Tibial nerve (tissue), 4 donors: ENCODE measurements around the gene DES. TPM values are rescaled to one million over a fixed set of nuclear protein-coding genes. Genes with fewer than 3 reads are reported as not detected.

Experiments
- DNase-seq, 2 donors: peaks; one replicate each; pipeline ENCODE4 v3.0.0-alpha.2; 2019; ENCODE audit warnings: low spot score in 2 of 2
- H3K27ac ChIP-seq, 4 donors: fragments of 200-600 bp; sonication (generic) in 3 of 4; one replicate each; pipeline ENCODE4 v1.5.1; 2017 to 2019; ENCODE audit warnings: mild to moderate bottlenecking in 1 of 4
- H3K27me3 ChIP-seq, 2 donors: fragments of 200-600 bp; sonication (generic) in 1 of 2; one replicate each; pipeline versions ENCODE4 v1.5.1 to v1.6.0; 2017 to 2019
- H3K36me3 ChIP-seq, 3 donors: fragments of 200-600 bp; sonication (generic); one replicate each; pipeline ENCODE4 v1.5.1; 2018 to 2019
- H3K4me1 ChIP-seq, 4 donors: fragments of 200-600 bp; sonication (generic) in 3 of 4; one replicate each; pipeline ENCODE4 v1.5.1; 2017 to 2019
- H3K4me3 ChIP-seq, 4 donors: fragments of 200-600 bp; sonication (generic) in 3 of 4; one replicate each; pipeline ENCODE4 v1.5.1; 2017 to 2019; ENCODE audit warnings: mild to moderate bottlenecking in 1 of 4, moderate library complexity in 1 of 4
- H3K9me3 ChIP-seq, 4 donors: fragments of 200-600 bp; sonication (generic) in 3 of 4; one replicate each; pipeline ENCODE4 v1.5.1; 2017 to 2019
- CTCF ChIP-seq, 5 experiments: fragments of 200-600 bp in 3 of 5; fragments of 450-650 bp in 2 of 5; sonication (generic) in 3 of 5; IDR thresholded peaks; one replicate each; pipeline ENCODE4 v1.5.1; 2016 to 2019; ENCODE audit warnings: antibody characterized with exemption in 5 of 5, mild to moderate bottlenecking in 3 of 5, moderate library complexity in 2 of 5
- EP300 ChIP-seq, 2 donors: sonication (generic); formaldehyde crosslinking; IDR thresholded peaks; one replicate each; pipeline ENCODE4 v1.6.1; 2017; ENCODE audit warnings: antibody characterized with exemption in 2 of 2, mild to moderate bottlenecking in 1 of 2
- POLR2A ChIP-seq, 2 donors: fragments of 450-650 bp; IDR thresholded peaks; one replicate each; pipeline ENCODE4 v1.6.1; 2017; ENCODE audit warnings: antibody characterized with exemption in 2 of 2, mild to moderate bottlenecking in 2 of 2, moderate library complexity in 2 of 2
- WGBS, 2 donors: methylation state at CpG; one replicate each; pipeline ENCODE4 v1.1.5; 2018; 5-methylcytosine and 5-hydroxymethylcytosine counted together
- total RNA-seq, 4 donors: library from RNA; depleted of rRNA; stranded (reverse); fragments of >200 nt; gene quantifications; one replicate each; pipeline ENCODE4 v1.1.0, GENCODE V29; 2016

Gene DES
- total RNA-seq, 4 donors from 2014 or later: 20.7 to 50.4 (median 25.0) TPM

GRCh38 chr2:219415580-219416234 lies 2.5 kb upstream of the DES start:
- Histone ChIP-seq H3K4me1 (peaks cover 0 to 11% (median 4%) of the 10 kb centered on the region in 4 donors), H3K27me3 (peaks cover 0 to 75% of the 10 kb centered on the region in 2 donors), H3K36me3 (no peaks in the 10 kb centered on the region), H3K27ac (no peak overlapping the region), H3K4me3 (no peak overlapping the region), H3K9me3 (peaks cover 0 to 18% (median 3%) of the 10 kb centered on the region in 4 donors)
- TF ChIP-seq POLR2A (IDR thresholded peaks at IDR 0.05) (no peak), CTCF (IDR thresholded peaks at IDR 0.05) (no peak), EP300 (IDR thresholded peaks at IDR 0.05) (no peak)
- 59 to 70% methylated on average over 5 of the region's 5 CpGs for WGBS, 2 donors
- no peak for DNase-seq

GRCh38 chr2:219416235-219416602 lies 2.0 kb upstream of the DES start:
- peaks cover 0 to 73% of the 10 kb centered on the region in 2 donors for H3K27me3 ChIP-seq
- no peak for DNase-seq
- no peaks in the 10 kb centered on the region for H3K36me3 ChIP-seq
- peaks cover 0 to 18% (median 3%) of the 10 kb centered on the region in 4 donors for H3K9me3 ChIP-seq
- TF ChIP-seq POLR2A (IDR thresholded peaks at IDR 0.05) (no peak), CTCF (IDR thresholded peaks at IDR 0.05) (no peak), EP300 (IDR thresholded peaks at IDR 0.05) (no peak)
- 28 to 30% methylated on average over 3 of the region's 3 CpGs for WGBS, 2 donors
- H3K27ac ChIP-seq: no peak overlapping the region
- H3K4me1 ChIP-seq: peaks cover 0 to 11% (median 4%) of the 10 kb centered on the region in 4 donors
- H3K4me3 ChIP-seq: no peak overlapping the region

GRCh38 chr2:219416938-219417337 lies 1.2 kb upstream of the DES start:
- peaks cover 0 to 13% (median 3%) of the 10 kb centered on the region in 4 donors for H3K9me3 ChIP-seq
- H3K4me3 ChIP-seq: no peak overlapping the region
- DNase-seq: no peak
- TF ChIP-seq CTCF (IDR thresholded peaks at IDR 0.05) (no peak), EP300 (IDR thresholded peaks at IDR 0.05) (no peak), POLR2A (IDR thresholded peaks at IDR 0.05) (no peak)
- no peaks in the 10 kb centered on the region for H3K36me3 ChIP-seq
- 56 to 85% methylated on average over 2 to 4 of the region's 4 CpGs for WGBS, 2 donors
- H3K27me3 ChIP-seq: peaks cover 0 to 69% of the 10 kb centered on the region in 2 donors
- no peak overlapping the region for H3K27ac ChIP-seq
- H3K4me1 ChIP-seq: peaks cover 0 to 11% (median 4%) of the 10 kb centered on the region in 4 donors

- TF ChIP-seq CTCF (IDR thresholded peaks at IDR 0.05) (no peak), EP300 (IDR thresholded peaks at IDR 0.05) (no peak), POLR2A (IDR thresholded peaks at IDR 0.05) (no peak)
- peaks cover 0 to 71% of the 10 kb centered on the region in 2 donors for H3K27me3 ChIP-seq
- no peak for DNase-seq
- 59 to 60% methylated on average over 9 of the region's 9 CpGs for WGBS, 2 donors
- no peak overlapping the region for H3K4me3 ChIP-seq
- H3K4me1 ChIP-seq: peaks cover 0 to 11% (median 4%) of the 10 kb centered on the region in 4 donors
- H3K36me3 ChIP-seq: no peaks in the 10 kb centered on the region
- no peak overlapping the region for H3K27ac ChIP-seq
- peaks cover 0 to 8% (median 3%) of the 10 kb centered on the region in 4 donors for H3K9me3 ChIP-seq
Measured at GRCh38 chr2:219417374-219417773, 803 bp upstream of the DES start.

- no peak overlapping the region for H3K4me3 ChIP-seq
- no peaks in the 10 kb centered on the region for H3K36me3 ChIP-seq
- H3K9me3 ChIP-seq: no peaks in the 10 kb centered on the region
- TF ChIP-seq EP300 (IDR thresholded peaks at IDR 0.05): no peak
- DNase-seq: no peak
- H3K4me1 ChIP-seq: peaks cover 0 to 11% (median 4%) of the 10 kb centered on the region in 4 donors
- 38 to 59% methylated on average over 9 of the region's 12 CpGs for WGBS, 2 donors
- H3K27me3 ChIP-seq: peaks cover 0 to 58% of the 10 kb centered on the region in 2 donors
- no peak overlapping the region for H3K27ac ChIP-seq
Measured at GRCh38 chr2:219419012-219419324, 791 bp downstream of the DES start.
